K562 (cell line): ENCODE measurements around the gene CDT1. TPM values are rescaled to one million over a fixed set of nuclear protein-coding genes. Genes with fewer than 3 reads are reported as not detected.

Experiments used
- FOXM1 ChIP-seq, 2 experiments: fragments of 450-650 bp in 1 of 2; sonication (generic) in 1 of 2; formaldehyde crosslinking in 1 of 2; IDR thresholded peaks; 2 replicates each; pipeline versions ENCODE4 v1.6.1 to v1.9.0; 2017 to 2022; ENCODE audit warnings: low read depth in 2 of 2, mild to moderate bottlenecking in 2 of 2, missing genetic modification reagents in 1 of 2, moderate library complexity in 1 of 2
- HNRNPUL1 ChIP-seq: fragments of 200-400 bp; formaldehyde crosslinking; IDR thresholded peaks from 2 replicates; pipeline ENCODE4 v1.6.1; 2017; ENCODE audit warnings: low read length
- KDM5B ChIP-seq: fragments of 200-600 bp; sonication (generic); IDR thresholded peaks from 2 replicates; pipeline ENCODE4 v1.6.1; 2012; ENCODE audit warnings: low read depth, mild to moderate bottlenecking, moderate library complexity, low read length, control low read depth, inconsistent platforms; ENCODE audit not compliant: insufficient replicate concordance
- MTA1 ChIP-seq: fragments of 450-650 bp; IDR thresholded peaks from 2 replicates; pipeline ENCODE4 v1.6.1; 2017; ENCODE audit warnings: borderline replicate concordance
- PCBP1 ChIP-seq: fragments of 200-400 bp; formaldehyde crosslinking; IDR thresholded peaks from 2 replicates; pipeline ENCODE4 v1.6.1; 2018; ENCODE audit warnings: mild to moderate bottlenecking, low read depth, low read length; ENCODE audit not compliant: poor library complexity, severe bottlenecking
- RBM34 ChIP-seq: fragments of 200-400 bp; formaldehyde crosslinking; IDR thresholded peaks from 2 replicates; pipeline ENCODE4 v1.6.1; 2018; ENCODE audit warnings: low read length, borderline replicate concordance; ENCODE audit not compliant: insufficient read depth
- SREBF2 ChIP-seq: sonication (generic); formaldehyde crosslinking; IDR thresholded peaks from 2 replicates; pipeline ENCODE4 v1.4.0; 2020; ENCODE audit warnings: mild to moderate bottlenecking, missing genetic modification reagents
- SRSF9 ChIP-seq: fragments of 200-400 bp; formaldehyde crosslinking; IDR thresholded peaks from 2 replicates; pipeline ENCODE4 v1.6.1; 2017; ENCODE audit warnings: low read depth, low read length, borderline replicate concordance
- THRAP3 ChIP-seq: fragments of 450-650 bp; IDR thresholded peaks from 2 replicates; pipeline ENCODE4 v1.6.1; 2016; ENCODE audit warnings: mild to moderate bottlenecking, inconsistent platforms, borderline replicate concordance
- ZBED1 ChIP-seq: IDR thresholded peaks from 2 replicates; pipeline ENCODE4 v1.6.1; 2014
- ZBTB1 ChIP-seq: sonication (generic); formaldehyde crosslinking; IDR thresholded peaks from 2 replicates; pipeline ENCODE4 v1.8.1; 2023; ENCODE audit warnings: missing genetic modification reagents, low read depth, mild to moderate bottlenecking, borderline replicate concordance
- ZBTB11 ChIP-seq, 3 experiments: fragments of 200-800 bp in 1 of 3; fragments of 250-450 bp in 1 of 3; fragments of 450-650 bp in 1 of 3; sonication (Bioruptor Pico) in 1 of 3; sonication (Bioruptor generic) in 1 of 3; formaldehyde crosslinking in 1 of 3; IDR thresholded peaks; 2 replicates each; pipeline versions ENCODE4 v1.6.1 to v1.8.0; 2016 to 2022; ENCODE audit warnings: mild to moderate bottlenecking in 2 of 3, missing genetic modification characterization in 2 of 3, missing compliant biosample characterization in 1 of 3, moderate library complexity in 1 of 3
- ZNF146 ChIP-seq: IDR thresholded peaks from one replicate; pipeline ENCODE4 v1.6.1; 2018; ENCODE audit warnings: missing compliant biosample characterization; ENCODE audit not compliant: unreplicated experiment
- ZNF175 ChIP-seq: fragments of 200-800 bp; sonication (Bioruptor generic); IDR thresholded peaks from 2 replicates; pipeline ENCODE4 v1.6.1; 2016; ENCODE audit warnings: low read depth, mild to moderate bottlenecking, missing genetic modification characterization, missing compliant biosample characterization
- ZNF184 ChIP-seq: sonication (generic); formaldehyde crosslinking; IDR thresholded peaks from 2 replicates; pipeline ENCODE4 v1.5.0; 2020; ENCODE audit warnings: missing genetic modification reagents
- ZNF197 ChIP-seq: fragments of 200-800 bp; sonication (Bioruptor generic); IDR thresholded peaks from 2 replicates; pipeline ENCODE4 v1.6.1; 2016; ENCODE audit warnings: low read depth, missing genetic modification characterization, missing compliant biosample characterization
- ZNF584 ChIP-seq: fragments of 200-800 bp; sonication (Bioruptor generic); IDR thresholded peaks from 2 replicates; pipeline ENCODE4 v1.6.1; 2016; ENCODE audit warnings: low read depth, mild to moderate bottlenecking, missing genetic modification characterization, missing compliant biosample characterization
- polyA plus RNA-seq, 8 experiments: library from polyadenylated mRNA; depleted of rRNA in 4 of 8; stranded (reverse) in 5 of 8; unstranded in 3 of 8; fragments of >200 nt; fragmentation: Nextera tagmentation in 2 of 8; fragmentation: Illumina TruSeq in 1 of 8; extraction: Ambion mirVana in 2 of 8; extraction: Trizol in 1 of 8; gene quantifications; 2 replicates each; pipeline versions ENCODE4 v1.2.1 to v1.2.3, GENCODE V29; 2011 to 2014; ENCODE audit warnings: inconsistent platforms in 1 of 8, missing spikeins in 1 of 8
- total RNA-seq, 7 experiments: library from RNA; depleted of rRNA in 6 of 7; stranded (reverse); fragments of >200 nt in 6 of 7; fragmentation: Illumina TruSeq in 2 of 7; extraction: Trizol in 2 of 7; gene quantifications; 2 replicates each; pipeline versions ENCODE4 v1.2.1 to v1.2.3, GENCODE V29; 2011 to 2021; ENCODE audit warnings: low replicate concordance in 1 of 7
- TF ChIP-seq, protein P1 (sequence below): IDR thresholded peaks from 2 replicates; pipeline ENCODE4 v1.6.1; 2011; ENCODE audit warnings: borderline replicate concordance, low read depth, mild to moderate bottlenecking, moderate library complexity, low read length; ENCODE audit not compliant: insufficient read depth, poor library complexity, severe bottlenecking
- TF ChIP-seq, protein P2 (sequence below), 2 experiments: fragments of 450-650 bp; conservative IDR thresholded peaks; 2 replicates each; pipeline ENCODE4 v1.6.1; 2017; ENCODE audit warnings: mild to moderate bottlenecking in 2 of 2, moderate library complexity in 2 of 2

The CDT1 gene
- total and polyA plus RNA-seq, 9 of the 15 experiments (the other 6 are each of a cell fraction or from before 2014, with no cell fraction given) = 0.92 to 178 (median 14.2) TPM

DNA sequence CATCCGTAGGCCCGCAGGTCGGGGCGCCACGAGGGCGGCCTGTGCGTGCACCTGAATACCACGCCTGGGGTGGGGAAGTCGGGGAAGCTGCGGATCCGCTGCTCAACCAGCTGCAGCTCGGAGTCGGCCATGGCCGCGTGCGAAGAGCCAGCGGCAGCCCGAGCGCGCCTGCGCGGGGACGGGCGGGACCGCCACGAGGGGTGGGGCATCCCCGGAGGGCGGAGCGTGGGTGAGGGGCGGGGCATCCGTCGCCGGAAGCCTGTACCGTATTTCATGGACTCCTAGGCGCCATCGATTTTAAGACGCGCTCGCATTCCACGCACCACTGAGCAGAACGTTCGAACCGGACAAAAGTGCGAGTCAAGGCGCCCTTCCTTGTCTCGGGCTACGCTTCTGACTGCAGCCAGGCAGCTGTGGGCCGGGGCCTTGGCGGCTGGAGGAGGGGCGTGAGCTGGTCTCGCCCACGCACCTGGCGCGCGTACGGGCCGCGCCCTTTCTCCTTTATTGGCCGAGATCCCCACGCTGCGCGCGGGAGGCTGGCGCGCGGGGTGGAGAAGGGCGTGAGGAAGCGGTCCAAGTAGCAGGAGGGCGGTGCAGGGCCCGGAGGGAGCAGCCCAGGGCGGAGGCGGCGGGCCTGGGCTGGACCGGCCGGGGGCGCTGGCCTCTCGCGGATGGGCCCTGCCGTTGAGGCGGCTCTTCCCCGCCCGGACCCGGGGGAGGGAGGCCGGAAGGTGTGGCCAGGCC is 8.4 kb downstream of the CDT1 start, which contains the start of gene APRT (continued):
- TF ChIP-seq ZBTB1 (CRISPR knock-in tag) (no peak), ZNF584 (CRISPR knock-in tag) (no peak; the same call in 1 of the 2 replicates), ZBED1 (0 out of 2 replicates have a peak, but pooled peaks have one; percentile 23), FOXM1 (IDR thresholded peaks at IDR 0.05; ENCODE audit: low read depth) (no peak), FOXM1 (CRISPR knock-in tag; IDR thresholded peaks at IDR 0.05; ENCODE audit: low read depth) (peak; percentile 83; the same call in 1 of the 2 replicates), ZNF175 (CRISPR knock-in tag) (no peak), SRSF9 (no peak), KDM5B (peak; percentile 74), ZNF146 (CRISPR knock-in tag) (no peak), PCBP1 (peak; percentile 76), ZBTB11 (CRISPR knock-in tag; IDR thresholded peaks at IDR 0.05) (peak in 1 of 3 experiments; percentile 75; a peak in 2 of 6 replicates), THRAP3 (no peak), MTA1 (peak; percentile 70; the same call in 1 of the 2 replicates), ZNF184 (no peak), ZNF197 (no peak), RBM34 (no peak; the same call in 1 of the 2 replicates), SREBF2 (CRISPR knock-in tag) (no peak), HNRNPUL1 (no peak)
- TF ChIP-seq, protein P1, sequence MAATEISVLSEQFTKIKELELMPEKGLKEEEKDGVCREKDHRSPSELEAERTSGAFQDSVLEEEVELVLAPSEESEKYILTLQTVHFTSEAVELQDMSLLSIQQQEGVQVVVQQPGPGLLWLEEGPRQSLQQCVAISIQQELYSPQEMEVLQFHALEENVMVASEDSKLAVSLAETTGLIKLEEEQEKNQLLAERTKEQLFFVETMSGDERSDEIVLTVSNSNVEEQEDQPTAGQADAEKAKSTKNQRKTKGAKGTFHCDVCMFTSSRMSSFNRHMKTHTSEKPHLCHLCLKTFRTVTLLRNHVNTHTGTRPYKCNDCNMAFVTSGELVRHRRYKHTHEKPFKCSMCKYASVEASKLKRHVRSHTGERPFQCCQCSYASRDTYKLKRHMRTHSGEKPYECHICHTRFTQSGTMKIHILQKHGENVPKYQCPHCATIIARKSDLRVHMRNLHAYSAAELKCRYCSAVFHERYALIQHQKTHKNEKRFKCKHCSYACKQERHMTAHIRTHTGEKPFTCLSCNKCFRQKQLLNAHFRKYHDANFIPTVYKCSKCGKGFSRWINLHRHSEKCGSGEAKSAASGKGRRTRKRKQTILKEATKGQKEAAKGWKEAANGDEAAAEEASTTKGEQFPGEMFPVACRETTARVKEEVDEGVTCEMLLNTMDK = peak; percentile 59
- TF ChIP-seq, protein P2, sequence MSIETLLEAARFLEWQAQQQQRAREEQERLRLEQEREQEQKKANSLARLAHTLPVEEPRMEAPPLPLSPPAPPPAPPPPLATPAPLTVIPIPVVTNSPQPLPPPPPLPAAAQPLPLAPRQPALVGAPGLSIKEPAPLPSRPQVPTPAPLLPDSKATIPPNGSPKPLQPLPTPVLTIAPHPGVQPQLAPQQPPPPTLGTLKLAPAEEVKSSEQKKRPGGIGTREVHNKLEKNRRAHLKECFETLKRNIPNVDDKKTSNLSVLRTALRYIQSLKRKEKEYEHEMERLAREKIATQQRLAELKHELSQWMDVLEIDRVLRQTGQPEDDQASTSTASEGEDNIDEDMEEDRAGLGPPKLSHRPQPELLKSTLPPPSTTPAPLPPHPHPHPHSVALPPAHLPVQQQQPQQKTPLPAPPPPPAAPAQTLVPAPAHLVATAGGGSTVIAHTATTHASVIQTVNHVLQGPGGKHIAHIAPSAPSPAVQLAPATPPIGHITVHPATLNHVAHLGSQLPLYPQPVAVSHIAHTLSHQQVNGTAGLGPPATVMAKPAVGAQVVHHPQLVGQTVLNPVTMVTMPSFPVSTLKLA (conservative IDR thresholded peaks at IDR 0.05) = peak in 1 of 2 experiments; percentile 61; a peak in 2 of 4 replicates
